Mammary epithelial cell (primary cell): ENCODE data around the gene COG5.

Experiments used
- EZH2 ChIP-seq: IDR thresholded peaks from 2 replicates; pipeline ENCODE4 v1.6.1; 2012; ENCODE audit warnings: low read length, inconsistent platforms, borderline replicate concordance
- TF ChIP-seq, protein P1 (sequence below), 2 donors: IDR thresholded peaks in 1 of 2; conservative IDR thresholded peaks in 1 of 2; 2 replicates each; pipeline ENCODE4 v1.5.1; 2011 to 2012; ENCODE audit warnings: inconsistent platforms in 2 of 2, low read length in 2 of 2, mild to moderate bottlenecking in 2 of 2, control low read depth in 1 of 2, low read depth in 1 of 2; ENCODE audit not compliant: insufficient read depth in 1 of 2; ENCODE audit errors: extremely low read depth in 1 of 2

DNA sequence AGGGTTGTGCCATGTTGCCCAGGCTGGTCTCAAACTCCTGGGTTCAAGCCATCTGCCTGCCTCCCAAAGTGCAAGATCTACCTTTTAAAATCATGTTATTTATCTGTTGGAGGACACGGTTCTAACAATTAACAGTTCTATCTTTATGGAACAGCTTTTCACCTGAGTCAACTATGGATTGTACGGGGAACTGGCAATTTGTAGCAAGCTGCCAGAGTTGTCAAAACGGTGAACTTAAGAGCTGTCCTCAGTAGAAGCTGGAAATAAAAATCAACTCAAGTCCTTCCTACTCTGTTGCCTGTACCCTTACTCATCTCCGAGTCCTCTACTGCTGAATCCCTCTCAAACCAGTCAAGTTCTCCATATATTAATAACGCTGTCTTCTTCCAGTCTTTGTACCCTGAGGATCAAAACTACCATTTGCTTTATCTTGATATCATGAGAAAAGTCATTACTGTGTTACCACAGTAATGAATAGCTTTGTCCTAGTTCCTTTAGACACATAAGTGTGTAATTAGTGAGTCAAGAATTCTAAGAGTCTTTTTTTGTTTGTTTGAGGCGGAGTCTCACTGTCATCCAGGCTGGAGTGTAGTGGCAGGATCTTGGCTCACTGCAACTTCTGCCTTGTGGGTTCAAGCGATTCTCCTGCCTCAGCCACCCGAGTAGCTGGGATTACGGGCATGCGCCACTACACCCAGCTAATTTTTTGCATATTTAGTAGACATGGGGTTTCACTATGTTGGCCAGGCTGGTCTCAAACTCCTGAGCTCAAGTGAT, 366.7 kb downstream of the COG5 start:
- TF ChIP-seq, protein P1, sequence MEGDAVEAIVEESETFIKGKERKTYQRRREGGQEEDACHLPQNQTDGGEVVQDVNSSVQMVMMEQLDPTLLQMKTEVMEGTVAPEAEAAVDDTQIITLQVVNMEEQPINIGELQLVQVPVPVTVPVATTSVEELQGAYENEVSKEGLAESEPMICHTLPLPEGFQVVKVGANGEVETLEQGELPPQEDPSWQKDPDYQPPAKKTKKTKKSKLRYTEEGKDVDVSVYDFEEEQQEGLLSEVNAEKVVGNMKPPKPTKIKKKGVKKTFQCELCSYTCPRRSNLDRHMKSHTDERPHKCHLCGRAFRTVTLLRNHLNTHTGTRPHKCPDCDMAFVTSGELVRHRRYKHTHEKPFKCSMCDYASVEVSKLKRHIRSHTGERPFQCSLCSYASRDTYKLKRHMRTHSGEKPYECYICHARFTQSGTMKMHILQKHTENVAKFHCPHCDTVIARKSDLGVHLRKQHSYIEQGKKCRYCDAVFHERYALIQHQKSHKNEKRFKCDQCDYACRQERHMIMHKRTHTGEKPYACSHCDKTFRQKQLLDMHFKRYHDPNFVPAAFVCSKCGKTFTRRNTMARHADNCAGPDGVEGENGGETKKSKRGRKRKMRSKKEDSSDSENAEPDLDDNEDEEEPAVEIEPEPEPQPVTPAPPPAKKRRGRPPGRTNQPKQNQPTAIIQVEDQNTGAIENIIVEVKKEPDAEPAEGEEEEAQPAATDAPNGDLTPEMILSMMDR (conservative IDR thresholded peaks at IDR 0.05 in 1 of 2, IDR thresholded peaks at IDR 0.05 in 1 of 2; ENCODE audit: extremely low read depth in 1 of 2, insufficient read depth in 1 of 2, low read depth in 1 of 2, low read length in 2 of 2), result no peak
- no peak for TF ChIP-seq EZH2
